ENCODE results near the gene DSCAML1.

GRCh38 chr11:117497206-117497951, 299.6 kb downstream of the DSCAML1 start:
- TF ChIP-seq CTCF (IDR thresholded peaks at IDR 0.05 in 2 of 3, conservative IDR thresholded peaks at IDR 0.05 in 1 of 3; ENCODE audit: borderline replicate concordance in 1 of 3, insufficient read depth in 1 of 3, low read depth in 2 of 3, low read length in 2 of 3): no peak
- TF ChIP-seq SP1 (IDR thresholded peaks at IDR 0.05; ENCODE audit: low read depth): no peak
- no peak for TF ChIP-seq POLR2A (IDR thresholded peaks at IDR 0.05; ENCODE audit: borderline replicate concordance, extremely low read depth, insufficient read depth, insufficient read length)
- no peak for TF ChIP-seq ZFX (IDR thresholded peaks at IDR 0.05)
- no peak for TF ChIP-seq JUND (IDR thresholded peaks at IDR 0.05)
- no peak for TF ChIP-seq REST (IDR thresholded peaks at IDR 0.05; ENCODE audit: low read depth)
- TF ChIP-seq EZH2phosphoT487 (IDR thresholded peaks at IDR 0.05; ENCODE audit: borderline replicate concordance): no peak

Data from HCT116 (cell line).